ENCODE measurements around the gene NOTUM. TPM values are rescaled to one million over a fixed set of nuclear protein-coding genes. Genes with fewer than 3 reads are reported as not detected.

NOTUM gene
- total and polyA plus RNA-seq, 10 of the 15 experiments (the other 5 are each of a cell fraction or from before 2014, with no cell fraction given): 0.04 to 0.13 TPM; not detected in 8

DNA sequence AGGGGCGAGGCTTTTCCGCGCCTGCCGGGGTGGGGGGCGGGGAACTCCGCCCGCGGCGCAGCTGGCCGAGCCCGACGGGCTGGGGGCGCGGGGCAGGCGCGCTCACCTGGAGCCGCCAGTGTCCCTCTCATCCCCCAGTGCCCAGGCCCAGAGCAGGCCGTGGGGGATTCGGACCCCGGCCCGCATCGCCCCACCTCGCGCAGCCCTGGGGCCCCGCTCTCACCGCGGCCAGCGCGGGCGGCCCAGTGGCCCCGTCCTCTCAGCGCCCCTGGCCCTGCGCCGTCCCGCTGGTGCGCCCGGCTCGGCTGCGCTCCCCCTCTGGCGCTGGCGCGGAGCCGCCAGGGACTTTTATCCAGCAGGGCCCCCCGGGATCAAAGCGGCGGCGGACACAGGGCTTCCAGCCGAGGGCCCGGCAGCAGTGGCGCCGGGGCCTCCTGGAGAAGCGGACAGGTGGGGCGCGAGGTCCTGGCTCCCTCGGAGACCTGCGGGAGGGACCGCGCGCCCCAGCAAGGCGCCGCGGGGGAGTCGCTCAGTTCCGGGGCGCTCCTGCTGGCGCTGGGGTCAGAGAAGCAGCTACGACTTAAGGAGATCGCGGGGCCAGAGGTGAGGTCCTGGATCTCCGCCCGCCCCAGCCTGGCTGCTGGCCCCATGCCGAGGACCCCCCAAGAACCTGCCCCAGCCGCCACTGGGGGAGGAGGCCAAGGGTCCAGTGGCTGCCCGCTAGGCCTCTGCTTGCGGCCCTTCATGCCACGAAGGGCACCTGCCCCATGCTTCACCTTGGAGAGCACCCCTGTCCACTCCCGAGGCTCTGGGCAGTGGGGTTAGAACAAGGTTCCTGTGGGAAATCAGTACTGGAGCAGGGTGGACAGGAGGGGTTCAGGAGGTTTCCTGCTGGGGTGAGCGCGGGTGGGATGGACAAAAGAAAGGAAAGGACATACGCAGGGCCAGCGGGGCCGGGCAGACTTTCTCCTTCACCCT is 823 bp upstream of the NOTUM start:
- ATAC-seq (no peak), FAIRE-seq (no peak), DNase-seq (ENCODE audit: low read depth, low spot score) (no peak)
- Histone ChIP-seq H3K27ac (ENCODE audit: control insufficient read depth, insufficient read depth) (no peak overlapping the region), H4K20me1 (ENCODE audit: control insufficient read depth, insufficient read depth) (no peaks in the 10 kb centered on the region), H3K79me2 (ENCODE audit: control insufficient read depth, insufficient read depth, low read length) (no peaks in the 10 kb centered on the region), H3K9ac (ENCODE audit: control insufficient read depth, insufficient read depth, low read length) (no peak overlapping the region), H3K9me3 (replicated peaks; ENCODE audit: control insufficient read depth, insufficient read depth, low read length) (no peaks in the 10 kb centered on the region), H3K4me1 (ENCODE audit: control insufficient read depth, insufficient read depth, low read length) (peaks cover 4% of the 10 kb centered on the region), H3K4me3 (no peak overlapping the region), H3K27me3 (replicated peaks in 1 of 2; ENCODE audit: control insufficient read depth in 2 of 2, insufficient read depth in 2 of 2, low read length in 1 of 2) (peaks cover 9 to 24% of the 10 kb centered on the region in 2 experiments), H3K4me2 (ENCODE audit: control insufficient read depth, insufficient read depth) (no peak overlapping the region), H2AFZ (ENCODE audit: control insufficient read depth, low read depth, low read length) (no peak overlapping the region), H3K36me3 (ENCODE audit: control insufficient read depth in 2 of 2, insufficient read depth in 2 of 2, low read length in 1 of 2) (no peaks in the 10 kb centered on the region)
- no peak for TF ChIP-seq CEBPB (IDR thresholded peaks at IDR 0.05; ENCODE audit: borderline replicate concordance in 1 of 2, low read depth in 2 of 2, low read length in 2 of 2)
- TF ChIP-seq, protein P1, sequence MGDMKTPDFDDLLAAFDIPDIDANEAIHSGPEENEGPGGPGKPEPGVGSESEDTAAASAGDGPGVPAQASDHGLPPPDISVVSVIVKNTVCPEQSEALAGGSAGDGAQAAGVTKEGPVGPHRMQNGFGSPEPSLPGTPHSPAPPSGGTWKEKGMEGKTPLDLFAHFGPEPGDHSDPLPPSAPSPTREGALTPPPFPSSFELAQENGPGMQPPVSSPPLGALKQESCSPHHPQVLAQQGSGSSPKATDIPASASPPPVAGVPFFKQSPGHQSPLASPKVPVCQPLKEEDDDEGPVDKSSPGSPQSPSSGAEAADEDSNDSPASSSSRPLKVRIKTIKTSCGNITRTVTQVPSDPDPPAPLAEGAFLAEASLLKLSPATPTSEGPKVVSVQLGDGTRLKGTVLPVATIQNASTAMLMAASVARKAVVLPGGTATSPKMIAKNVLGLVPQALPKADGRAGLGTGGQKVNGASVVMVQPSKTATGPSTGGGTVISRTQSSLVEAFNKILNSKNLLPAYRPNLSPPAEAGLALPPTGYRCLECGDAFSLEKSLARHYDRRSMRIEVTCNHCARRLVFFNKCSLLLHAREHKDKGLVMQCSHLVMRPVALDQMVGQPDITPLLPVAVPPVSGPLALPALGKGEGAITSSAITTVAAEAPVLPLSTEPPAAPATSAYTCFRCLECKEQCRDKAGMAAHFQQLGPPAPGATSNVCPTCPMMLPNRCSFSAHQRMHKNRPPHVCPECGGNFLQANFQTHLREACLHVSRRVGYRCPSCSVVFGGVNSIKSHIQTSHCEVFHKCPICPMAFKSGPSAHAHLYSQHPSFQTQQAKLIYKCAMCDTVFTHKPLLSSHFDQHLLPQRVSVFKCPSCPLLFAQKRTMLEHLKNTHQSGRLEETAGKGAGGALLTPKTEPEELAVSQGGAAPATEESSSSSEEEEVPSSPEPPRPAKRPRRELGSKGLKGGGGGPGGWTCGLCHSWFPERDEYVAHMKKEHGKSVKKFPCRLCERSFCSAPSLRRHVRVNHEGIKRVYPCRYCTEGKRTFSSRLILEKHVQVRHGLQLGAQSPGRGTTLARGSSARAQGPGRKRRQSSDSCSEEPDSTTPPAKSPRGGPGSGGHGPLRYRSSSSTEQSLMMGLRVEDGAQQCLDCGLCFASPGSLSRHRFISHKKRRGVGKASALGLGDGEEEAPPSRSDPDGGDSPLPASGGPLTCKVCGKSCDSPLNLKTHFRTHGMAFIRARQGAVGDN (IDR thresholded peaks at IDR 0.05): no peak
- peak; percentile 72 for TF ChIP-seq HDAC6 (IDR thresholded peaks at IDR 0.05; ENCODE audit: unreplicated experiment)
- RAD21 ChIA-PET (ENCODE audit: unreplicated experiment): interaction anchor here (3.0 kb wide), 1 partner anchor 59 kb away, joined by 68 read pairs; the partner anchor contains the start of genes CENPX and LRRC45
- intact Hi-C loops (cut with micrococcal nuclease; ENCODE audit: unreplicated experiment): no loop called here
- 48% methylated on average over 54 of the region's 82 CpGs for WGBS (ENCODE audit: insufficient coverage, insufficient replicate concordance, low lambda C conversion rate, missing lambda C conversion rate)
- SMC1A ChIA-PET (ENCODE audit: uncharacterized antibody, unreplicated experiment): no interaction called here
- POLR2A ChIA-PET: no interaction called here
- no TSS peak for BruUV-seq (replicated peaks)
- CTCF ChIA-PET: no interaction called here
- in situ Hi-C loops (cut with MboI): no loop called here
